Activated CD8-positive, alpha-beta memory T cell treated with anti-CD3 and anti-CD28 coated beads, Interleukin-2, amount 50 U/mL, for 4 hours (primary cell): ENCODE measurements around the gene MTM1.

Experiments
- DNase-seq: peaks from one replicate; pipeline ENCODE4 v3.0.0-alpha.2; 2020

MTM1 gene

GRCh38 chrX:150680974-150681373 is 112.6 kb downstream of the MTM1 start:
- no peak for DNase-seq

GRCh38 chrX:150683112-150683511 is 114.7 kb downstream of the MTM1 start:
- DNase-seq, result no peak

GRCh38 chrX:150683536-150684146 is 115.2 kb downstream of the MTM1 start:
- no peak for DNase-seq

GRCh38 chrX:150688911-150689451 is 120.6 kb downstream of the MTM1 start:
- no peak for DNase-seq

- DNase-seq, result no peak
Measured at GRCh38 chrX:150690126-150690525, 121.7 kb downstream of the MTM1 start.

GRCh38 chrX:150692296-150692695 is 123.9 kb downstream of the MTM1 start:
- no peak for DNase-seq

- DNase-seq, result peak; percentile 62
Measured at GRCh38 chrX:150692831-150693724, 124.7 kb downstream of the MTM1 start, which contains the start of gene MTMR1. TSS of gene MTMR1 (plus strand) at chrX:150693396. CDS start at chrX:150693531, 135 bp downstream.

GRCh38 chrX:150693725-150694574 is 125.5 kb downstream of the MTM1 start:
- peak; percentile 59 for DNase-seq

GRCh38 chrX:150694738-150695410 is 126.5 kb downstream of the MTM1 start:
- peak; percentile 28 for DNase-seq

- no peak for DNase-seq
Measured at GRCh38 chrX:150696331-150696730, 127.9 kb downstream of the MTM1 start.

- no peak for DNase-seq
Measured at GRCh38 chrX:150696866-150697265, 128.4 kb downstream of the MTM1 start.

GRCh38 chrX:150697641-150698040 is 129.2 kb downstream of the MTM1 start:
- DNase-seq, result no peak

GRCh38 chrX:150698981-150699380 is 130.6 kb downstream of the MTM1 start:
- no peak for DNase-seq

GRCh38 chrX:150700107-150700506 is 131.7 kb downstream of the MTM1 start:
- DNase-seq, result no peak

GRCh38 chrX:150701377-150701776 is 133.0 kb downstream of the MTM1 start:
- DNase-seq, result no peak

GRCh38 chrX:150702966-150703694 is 134.7 kb downstream of the MTM1 start:
- DNase-seq, result no peak

- no peak for DNase-seq
Measured at GRCh38 chrX:150703695-150703974, 135.2 kb downstream of the MTM1 start.

- no peak for DNase-seq
Measured at GRCh38 chrX:150704030-150704613, 135.7 kb downstream of the MTM1 start.

GRCh38 chrX:150712619-150713018 is 144.2 kb downstream of the MTM1 start:
- DNase-seq, result no peak

GRCh38 chrX:150715184-150715583 is 146.8 kb downstream of the MTM1 start:
- DNase-seq, result no peak

GRCh38 chrX:150719621-150720020 is 151.2 kb downstream of the MTM1 start:
- DNase-seq, result no peak
